WI38 (cell line): Measurements from ENCODE around the gene ANAPC4.

Source experiments
- H3K4me3 ChIP-seq: 2 replicates; pipeline ENCODE4 v1.5.1; 2011; ENCODE audit warnings: low read depth, mild to moderate bottlenecking, control low read depth, low read length
- CTCF ChIP-seq: IDR thresholded peaks from 2 replicates; pipeline ENCODE4 v1.5.1; 2012; ENCODE audit warnings: low read depth, mild to moderate bottlenecking, control low read depth, low read length

Gene ANAPC4

GRCh38 chr4:25346913-25347312 lies 30.1 kb upstream of the ANAPC4 start:
- H3K4me3 ChIP-seq, result no peak overlapping the region
- no peak for TF ChIP-seq CTCF

DNA sequence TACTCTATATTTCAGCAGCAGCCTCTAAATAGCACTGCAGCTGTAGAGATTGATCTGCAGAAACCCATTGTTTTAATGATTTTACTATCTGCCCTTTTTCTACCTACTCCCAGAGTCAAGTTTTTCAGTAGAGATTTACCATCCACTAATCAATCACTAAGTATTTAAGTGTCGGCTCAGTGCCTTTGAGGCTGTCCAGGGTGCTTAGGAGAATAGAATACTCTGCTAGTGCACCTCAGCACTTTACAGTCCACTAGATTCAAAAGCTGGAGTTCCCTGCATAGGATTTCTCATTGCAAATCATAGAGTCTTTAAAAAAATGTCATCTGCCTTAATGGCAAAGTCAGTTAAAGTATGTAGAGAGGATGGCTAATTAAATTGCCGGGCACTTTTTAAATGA lies 29.6 kb upstream of the ANAPC4 start:
- TF ChIP-seq CTCF, result no peak
- H3K4me3 ChIP-seq, result no peak overlapping the region

DNA sequence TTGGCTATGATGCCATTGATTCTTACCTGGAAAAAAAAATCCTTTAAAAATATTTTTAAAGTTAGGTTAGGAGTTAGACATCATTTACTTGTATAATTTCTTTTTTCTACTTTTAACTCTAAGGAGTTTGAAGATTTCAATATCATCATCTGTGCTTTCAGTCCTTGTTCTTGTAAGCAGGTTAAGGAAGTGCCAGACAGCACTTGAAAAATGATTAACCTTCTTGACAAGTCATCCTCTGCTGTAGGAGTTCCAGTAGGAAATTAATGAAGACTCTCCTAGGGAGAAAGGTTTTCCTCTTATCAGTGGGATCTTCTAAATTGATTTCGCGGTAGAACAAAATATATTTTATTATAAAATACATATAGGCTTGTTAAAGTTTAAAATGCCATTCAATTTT lies 29.1 kb upstream of the ANAPC4 start:
- no peak overlapping the region for H3K4me3 ChIP-seq
- TF ChIP-seq CTCF, result no peak

DNA sequence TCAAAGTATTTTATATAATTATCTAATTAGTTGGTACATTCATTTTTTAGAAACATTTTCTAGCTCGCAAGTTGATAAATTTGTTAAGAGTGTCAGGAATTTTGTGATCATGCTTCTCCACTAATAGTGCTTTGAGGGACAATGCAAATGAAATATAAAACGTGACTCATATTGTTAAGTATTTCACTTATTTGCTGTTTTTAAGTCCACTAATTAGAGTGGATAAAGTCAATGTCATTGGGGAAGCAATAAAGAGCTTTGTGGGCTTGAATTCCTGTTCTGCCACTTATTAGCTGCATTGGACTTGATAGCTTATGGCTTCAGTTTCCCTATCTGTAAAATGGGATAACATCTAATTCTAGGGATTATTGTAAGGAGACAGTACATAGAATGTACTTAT lies 26.5 kb upstream of the ANAPC4 start:
- no peak overlapping the region for H3K4me3 ChIP-seq
- TF ChIP-seq CTCF, result no peak

DNA sequence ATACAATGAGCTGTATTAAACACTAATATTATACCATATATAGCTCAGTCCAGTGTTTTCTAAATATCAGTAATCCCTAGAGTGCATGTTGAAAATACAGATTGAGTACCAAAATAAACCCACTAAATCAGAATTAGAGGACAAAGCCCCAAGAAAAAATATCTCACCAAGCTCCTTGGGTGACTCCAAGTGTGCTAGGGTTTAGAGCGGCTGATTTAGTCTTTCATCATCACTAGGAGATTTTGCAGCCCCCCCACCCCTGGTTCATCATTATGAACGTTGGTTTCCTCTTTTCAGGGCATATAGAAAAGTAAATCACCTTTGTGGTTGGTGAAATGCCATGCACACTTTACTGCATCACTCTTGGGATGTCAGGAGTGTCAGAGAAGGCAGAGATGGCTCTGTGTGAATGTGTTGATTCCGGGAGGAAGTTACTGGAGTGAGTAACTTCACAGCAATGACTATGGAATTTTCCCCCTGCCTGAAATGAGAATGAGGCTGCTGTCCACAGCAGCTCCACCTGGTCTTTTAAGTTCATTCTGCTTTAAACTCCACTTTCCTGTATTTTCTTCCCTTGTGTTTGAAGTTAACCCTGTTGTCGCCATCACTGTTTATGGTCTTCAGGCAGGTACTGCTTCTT lies 25.2 kb upstream of the ANAPC4 start:
- TF ChIP-seq CTCF, result no peak
- H3K4me3 ChIP-seq, result no peak overlapping the region

DNA sequence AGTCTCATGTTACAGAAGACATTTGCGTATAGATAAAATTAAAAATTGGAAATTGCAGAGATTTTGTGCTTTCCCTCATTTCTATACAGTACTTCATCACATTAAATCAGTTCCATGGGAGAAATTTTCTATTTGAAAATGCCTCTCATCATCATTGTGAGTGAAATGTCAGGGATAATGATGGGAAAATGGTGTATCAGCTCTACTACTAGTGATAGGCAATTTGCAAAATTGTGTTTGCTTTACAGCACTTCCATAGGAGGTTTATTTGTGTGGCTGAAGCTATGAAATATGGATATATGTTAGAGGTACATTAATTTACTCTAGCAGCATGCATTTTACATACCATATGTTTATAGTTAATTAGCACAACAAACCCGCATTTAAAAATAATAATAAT lies 21.0 kb upstream of the ANAPC4 start:
- no peak overlapping the region for H3K4me3 ChIP-seq
- TF ChIP-seq CTCF, result no peak

GRCh38 chr4:25358515-25359275 lies 18.4 kb upstream of the ANAPC4 start:
- no peak overlapping the region for H3K4me3 ChIP-seq
- no peak for TF ChIP-seq CTCF
